SK-N-SH treated with all-trans-retinoic acid at 6 μM for 48 hours (cell line): ENCODE data around the gene BTN2A1.

Experiments
- ATAC-seq: fragments of 200-7000 bp; cut with Tn5 transposase; 3 replicates; pipeline ENCODE4 v1.9.1; 2020; ENCODE audit warnings: mild to moderate bottlenecking, moderate library complexity
- ARNTL ChIP-seq: fragments of 450-650 bp; formaldehyde crosslinking; IDR thresholded peaks from 2 replicates; pipeline ENCODE4 v1.5.0; 2020; ENCODE audit warnings: low read depth, mild to moderate bottlenecking, moderate library complexity, borderline replicate concordance
- BACH2 ChIP-seq: fragments of 250-450 bp; sonication (Bioruptor Pico); IDR thresholded peaks from 2 replicates; pipeline ENCODE4 v1.9.0; 2021; ENCODE audit warnings: mild to moderate bottlenecking, borderline replicate concordance
- CSDC2 ChIP-seq: fragments of 250-450 bp; sonication (Bioruptor Pico); IDR thresholded peaks from 2 replicates; pipeline ENCODE4 v1.5.0; 2020; ENCODE audit warnings: mild to moderate bottlenecking, moderate library complexity
- ESRRG ChIP-seq: fragments of 250-450 bp; sonication (Bioruptor Pico); IDR thresholded peaks from 2 replicates; pipeline ENCODE4 v1.6.1; 2021; ENCODE audit warnings: mild to moderate bottlenecking
- ISL1 ChIP-seq: fragments of 250-450 bp; sonication (Bioruptor Pico); IDR thresholded peaks from 2 replicates; pipeline ENCODE4 v2.1.2; 2022; ENCODE audit warnings: mild to moderate bottlenecking, moderate library complexity
- OSR1 ChIP-seq: fragments of 250-450 bp; sonication (Bioruptor Pico); IDR thresholded peaks from 2 replicates; pipeline ENCODE4 v1.8.0; 2022; ENCODE audit warnings: moderate library complexity, mild to moderate bottlenecking, inconsistent platforms
- PPARA ChIP-seq: fragments of 250-450 bp; sonication (Bioruptor Pico); IDR thresholded peaks from 2 replicates; pipeline ENCODE4 v1.5.0; 2020; ENCODE audit warnings: mild to moderate bottlenecking, borderline replicate concordance
- RARB ChIP-seq: fragments of 250-450 bp; sonication (Bioruptor Pico); IDR thresholded peaks from 2 replicates; pipeline ENCODE4 v1.8.0; 2021; ENCODE audit warnings: mild to moderate bottlenecking, moderate library complexity
- SNAI2 ChIP-seq: fragments of 250-450 bp; sonication (Bioruptor Pico); IDR thresholded peaks from 2 replicates; pipeline ENCODE4 v1.5.0; 2020; ENCODE audit warnings: mild to moderate bottlenecking, moderate library complexity
- TCF4 ChIP-seq: fragments of 250-450 bp; sonication (Bioruptor Pico); IDR thresholded peaks from 2 replicates; pipeline ENCODE4 v1.8.0; 2021; ENCODE audit warnings: mild to moderate bottlenecking, moderate library complexity, borderline replicate concordance
- TOX ChIP-seq: fragments of 250-450 bp; sonication (Bioruptor Pico); IDR thresholded peaks from 2 replicates; pipeline ENCODE4 v1.8.0; 2021; ENCODE audit warnings: mild to moderate bottlenecking, moderate library complexity, borderline replicate concordance
- ZC3H10 ChIP-seq: fragments of 250-450 bp; sonication (Bioruptor Pico); IDR thresholded peaks from 2 replicates; pipeline ENCODE4 v1.5.1; 2021; ENCODE audit warnings: mild to moderate bottlenecking, moderate library complexity
- ZFP30 ChIP-seq: fragments of 450-650 bp; formaldehyde crosslinking; IDR thresholded peaks from 2 replicates; pipeline ENCODE4 v1.5.0; 2022; ENCODE audit warnings: mild to moderate bottlenecking, moderate library complexity
- ZNF565 ChIP-seq: fragments of 450-650 bp; formaldehyde crosslinking; conservative IDR thresholded peaks from 2 replicates; pipeline ENCODE4 v1.5.0; 2020; ENCODE audit warnings: low read depth, mild to moderate bottlenecking, moderate library complexity
- ZNF70 ChIP-seq: fragments of 450-650 bp; formaldehyde crosslinking; IDR thresholded peaks from 2 replicates; pipeline ENCODE4 v1.5.0; 2020; ENCODE audit warnings: mild to moderate bottlenecking, moderate library complexity
- ZNF8 ChIP-seq: fragments of 450-650 bp; formaldehyde crosslinking; IDR thresholded peaks from 2 replicates; pipeline ENCODE4 v1.5.0; 2020; ENCODE audit warnings: mild to moderate bottlenecking, moderate library complexity
- TF ChIP-seq, protein P1 (sequence below): fragments of 250-450 bp; sonication (Bioruptor Pico); IDR thresholded peaks from 2 replicates; pipeline ENCODE4 v1.5.1; 2020; ENCODE audit warnings: low read depth, mild to moderate bottlenecking, moderate library complexity
- TF ChIP-seq, protein P2 (sequence below): fragments of 250-450 bp; sonication (Bioruptor Pico); IDR thresholded peaks from 2 replicates; pipeline ENCODE4 v1.8.0; 2021; ENCODE audit warnings: low read depth, mild to moderate bottlenecking, moderate library complexity, borderline replicate concordance
- TF ChIP-seq, protein P3 (sequence below): fragments of 250-450 bp; sonication (Bioruptor Pico); IDR thresholded peaks from 2 replicates; pipeline ENCODE4 v1.5.1; 2021; ENCODE audit warnings: mild to moderate bottlenecking, moderate library complexity
- TF ChIP-seq, protein P4 (sequence below): fragments of 250-450 bp; sonication (Bioruptor Pico); IDR thresholded peaks from 2 replicates; pipeline ENCODE4 v1.5.0; 2020; ENCODE audit warnings: mild to moderate bottlenecking, moderate library complexity
- TF ChIP-seq, protein P5 (sequence below): fragments of 250-450 bp; sonication (Bioruptor Pico); IDR thresholded peaks from 2 replicates; pipeline ENCODE4 v1.8.0; 2020; ENCODE audit warnings: mild to moderate bottlenecking, moderate library complexity, borderline replicate concordance

The BTN2A1 gene

DNA sequence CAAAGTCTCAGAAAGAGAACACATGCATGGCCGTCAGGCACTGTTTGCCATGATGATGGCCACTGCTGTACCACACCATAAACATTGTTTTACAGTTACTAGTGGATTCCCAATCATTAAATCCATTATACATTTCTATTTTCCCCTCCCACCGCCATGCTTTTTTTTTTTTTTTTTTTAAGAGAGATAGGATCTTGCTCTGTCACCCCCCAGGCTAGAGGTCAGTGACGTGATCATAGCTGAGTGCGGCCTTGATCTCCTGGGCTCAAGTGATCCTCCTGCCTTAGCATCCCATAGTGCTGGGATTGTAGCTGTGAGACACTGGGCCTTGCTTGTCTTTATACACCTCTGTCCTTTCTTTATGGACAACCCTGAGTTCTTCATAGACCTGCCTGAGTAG lies 21.7 kb upstream of the BTN2A1 start (continued):
- TF ChIP-seq, protein P1, sequence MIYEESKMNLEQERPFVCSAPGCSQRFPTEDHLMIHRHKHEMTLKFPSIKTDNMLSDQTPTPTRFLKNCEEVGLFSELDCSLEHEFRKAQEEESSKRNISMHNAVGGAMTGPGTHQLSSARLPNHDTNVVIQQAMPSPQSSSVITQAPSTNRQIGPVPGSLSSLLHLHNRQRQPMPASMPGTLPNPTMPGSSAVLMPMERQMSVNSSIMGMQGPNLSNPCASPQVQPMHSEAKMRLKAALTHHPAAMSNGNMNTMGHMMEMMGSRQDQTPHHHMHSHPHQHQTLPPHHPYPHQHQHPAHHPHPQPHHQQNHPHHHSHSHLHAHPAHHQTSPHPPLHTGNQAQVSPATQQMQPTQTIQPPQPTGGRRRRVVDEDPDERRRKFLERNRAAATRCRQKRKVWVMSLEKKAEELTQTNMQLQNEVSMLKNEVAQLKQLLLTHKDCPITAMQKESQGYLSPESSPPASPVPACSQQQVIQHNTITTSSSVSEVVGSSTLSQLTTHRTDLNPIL (CRISPR knock-in tag): no peak
- TF ChIP-seq ZFP30 (no peak), ZNF8 (CRISPR knock-in tag) (no peak), ZC3H10 (CRISPR knock-in tag) (no peak)
- TF ChIP-seq, protein P2, sequence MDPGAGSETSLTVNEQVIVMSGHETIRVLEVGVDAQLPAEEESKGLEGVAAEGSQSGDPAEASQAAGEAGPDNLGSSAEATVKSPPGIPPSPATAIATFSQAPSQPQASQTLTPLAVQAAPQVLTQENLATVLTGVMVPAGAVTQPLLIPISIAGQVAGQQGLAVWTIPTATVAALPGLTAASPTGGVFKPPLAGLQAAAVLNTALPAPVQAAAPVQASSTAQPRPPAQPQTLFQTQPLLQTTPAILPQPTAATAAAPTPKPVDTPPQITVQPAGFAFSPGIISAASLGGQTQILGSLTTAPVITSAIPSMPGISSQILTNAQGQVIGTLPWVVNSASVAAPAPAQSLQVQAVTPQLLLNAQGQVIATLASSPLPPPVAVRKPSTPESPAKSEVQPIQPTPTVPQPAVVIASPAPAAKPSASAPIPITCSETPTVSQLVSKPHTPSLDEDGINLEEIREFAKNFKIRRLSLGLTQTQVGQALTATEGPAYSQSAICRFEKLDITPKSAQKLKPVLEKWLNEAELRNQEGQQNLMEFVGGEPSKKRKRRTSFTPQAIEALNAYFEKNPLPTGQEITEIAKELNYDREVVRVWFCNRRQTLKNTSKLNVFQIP: no peak
- TF ChIP-seq, protein P3, sequence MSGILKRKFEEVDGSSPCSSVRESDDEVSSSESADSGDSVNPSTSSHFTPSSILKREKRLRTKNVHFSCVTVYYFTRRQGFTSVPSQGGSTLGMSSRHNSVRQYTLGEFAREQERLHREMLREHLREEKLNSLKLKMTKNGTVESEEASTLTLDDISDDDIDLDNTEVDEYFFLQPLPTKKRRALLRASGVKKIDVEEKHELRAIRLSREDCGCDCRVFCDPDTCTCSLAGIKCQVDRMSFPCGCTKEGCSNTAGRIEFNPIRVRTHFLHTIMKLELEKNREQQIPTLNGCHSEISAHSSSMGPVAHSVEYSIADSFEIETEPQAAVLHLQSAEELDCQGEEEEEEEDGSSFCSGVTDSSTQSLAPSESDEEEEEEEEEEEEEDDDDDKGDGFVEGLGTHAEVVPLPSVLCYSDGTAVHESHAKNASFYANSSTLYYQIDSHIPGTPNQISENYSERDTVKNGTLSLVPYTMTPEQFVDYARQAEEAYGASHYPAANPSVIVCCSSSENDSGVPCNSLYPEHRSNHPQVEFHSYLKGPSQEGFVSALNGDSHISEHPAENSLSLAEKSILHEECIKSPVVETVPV (CRISPR knock-in tag): no peak

DNA sequence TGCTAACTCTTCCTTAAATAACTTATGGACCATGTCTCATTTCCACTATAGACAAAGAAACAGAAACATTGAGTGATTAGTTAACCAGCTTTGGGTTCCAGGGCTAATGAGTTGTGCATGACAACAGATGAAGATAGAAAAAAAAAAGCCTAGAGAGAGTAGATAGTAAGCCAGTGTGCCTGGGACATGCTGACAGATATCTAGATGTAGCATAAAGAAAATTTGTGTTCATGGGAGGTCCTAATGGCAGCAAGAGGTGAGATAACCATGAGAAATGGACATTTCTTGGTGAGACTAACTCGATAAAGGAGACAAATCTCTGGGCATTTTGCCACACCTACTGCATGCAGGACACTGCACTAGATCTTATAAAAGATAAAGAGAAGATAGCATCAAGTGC lies 20.2 kb upstream of the BTN2A1 start:
- no peak for ATAC-seq
- no peak for TF ChIP-seq ESRRG (CRISPR knock-in tag)
- no peak for TF ChIP-seq ZNF8 (CRISPR knock-in tag)
- TF ChIP-seq OSR1 (CRISPR knock-in tag): no peak
- TF ChIP-seq TCF4 (CRISPR knock-in tag): no peak
- TF ChIP-seq SNAI2 (CRISPR knock-in tag): no peak
- TF ChIP-seq ZC3H10 (CRISPR knock-in tag): no peak
- TF ChIP-seq, protein P2: no peak
- TF ChIP-seq, protein P4, sequence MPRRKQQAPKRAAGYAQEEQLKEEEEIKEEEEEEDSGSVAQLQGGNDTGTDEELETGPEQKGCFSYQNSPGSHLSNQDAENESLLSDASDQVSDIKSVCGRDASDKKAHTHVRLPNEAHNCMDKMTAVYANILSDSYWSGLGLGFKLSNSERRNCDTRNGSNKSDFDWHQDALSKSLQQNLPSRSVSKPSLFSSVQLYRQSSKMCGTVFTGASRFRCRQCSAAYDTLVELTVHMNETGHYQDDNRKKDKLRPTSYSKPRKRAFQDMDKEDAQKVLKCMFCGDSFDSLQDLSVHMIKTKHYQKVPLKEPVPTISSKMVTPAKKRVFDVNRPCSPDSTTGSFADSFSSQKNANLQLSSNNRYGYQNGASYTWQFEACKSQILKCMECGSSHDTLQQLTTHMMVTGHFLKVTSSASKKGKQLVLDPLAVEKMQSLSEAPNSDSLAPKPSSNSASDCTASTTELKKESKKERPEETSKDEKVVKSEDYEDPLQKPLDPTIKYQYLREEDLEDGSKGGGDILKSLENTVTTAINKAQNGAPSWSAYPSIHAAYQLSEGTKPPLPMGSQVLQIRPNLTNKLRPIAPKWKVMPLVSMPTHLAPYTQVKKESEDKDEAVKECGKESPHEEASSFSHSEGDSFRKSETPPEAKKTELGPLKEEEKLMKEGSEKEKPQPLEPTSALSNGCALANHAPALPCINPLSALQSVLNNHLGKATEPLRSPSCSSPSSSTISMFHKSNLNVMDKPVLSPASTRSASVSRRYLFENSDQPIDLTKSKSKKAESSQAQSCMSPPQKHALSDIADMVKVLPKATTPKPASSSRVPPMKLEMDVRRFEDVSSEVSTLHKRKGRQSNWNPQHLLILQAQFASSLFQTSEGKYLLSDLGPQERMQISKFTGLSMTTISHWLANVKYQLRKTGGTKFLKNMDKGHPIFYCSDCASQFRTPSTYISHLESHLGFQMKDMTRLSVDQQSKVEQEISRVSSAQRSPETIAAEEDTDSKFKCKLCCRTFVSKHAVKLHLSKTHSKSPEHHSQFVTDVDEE (CRISPR knock-in tag): no peak
- no peak for TF ChIP-seq BACH2 (CRISPR knock-in tag)
- no peak for TF ChIP-seq ZNF565 (CRISPR knock-in tag)
- TF ChIP-seq ARNTL (CRISPR knock-in tag): no peak
- TF ChIP-seq ISL1 (CRISPR knock-in tag): no peak
- TF ChIP-seq CSDC2 (CRISPR knock-in tag): no peak
- no peak for TF ChIP-seq PPARA (CRISPR knock-in tag)
- TF ChIP-seq RARB (CRISPR knock-in tag): no peak
- TF ChIP-seq ZNF70 (CRISPR knock-in tag): no peak
- TF ChIP-seq TOX (CRISPR knock-in tag): no peak
- TF ChIP-seq, protein P3 (CRISPR knock-in tag): no peak
- TF ChIP-seq ZFP30: no peak
- TF ChIP-seq, protein P5, sequence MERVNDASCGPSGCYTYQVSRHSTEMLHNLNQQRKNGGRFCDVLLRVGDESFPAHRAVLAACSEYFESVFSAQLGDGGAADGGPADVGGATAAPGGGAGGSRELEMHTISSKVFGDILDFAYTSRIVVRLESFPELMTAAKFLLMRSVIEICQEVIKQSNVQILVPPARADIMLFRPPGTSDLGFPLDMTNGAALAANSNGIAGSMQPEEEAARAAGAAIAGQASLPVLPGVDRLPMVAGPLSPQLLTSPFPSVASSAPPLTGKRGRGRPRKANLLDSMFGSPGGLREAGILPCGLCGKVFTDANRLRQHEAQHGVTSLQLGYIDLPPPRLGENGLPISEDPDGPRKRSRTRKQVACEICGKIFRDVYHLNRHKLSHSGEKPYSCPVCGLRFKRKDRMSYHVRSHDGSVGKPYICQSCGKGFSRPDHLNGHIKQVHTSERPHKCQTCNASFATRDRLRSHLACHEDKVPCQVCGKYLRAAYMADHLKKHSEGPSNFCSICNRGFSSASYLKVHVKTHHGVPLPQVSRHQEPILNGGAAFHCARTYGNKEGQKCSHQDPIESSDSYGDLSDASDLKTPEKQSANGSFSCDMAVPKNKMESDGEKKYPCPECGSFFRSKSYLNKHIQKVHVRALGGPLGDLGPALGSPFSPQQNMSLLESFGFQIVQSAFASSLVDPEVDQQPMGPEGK: no peak
